CD14-positive monocyte (primary cell): Measurements from ENCODE around the gene EGFR. TPM values are rescaled to one million over a fixed set of nuclear protein-coding genes. Genes with fewer than 3 reads are reported as not detected.

Source experiments
- DNase-seq, 3 donors: peaks; one replicate each; pipeline ENCODE4 v3.0.0-alpha.2; 2011 to 2022
- H2AFZ ChIP-seq: 2 replicates; pipeline ENCODE4 v1.6.0; 2012; ENCODE audit warnings: mild to moderate bottlenecking, low read depth, low read length, inconsistent platforms; ENCODE audit not compliant: insufficient read depth, poor library complexity, severe bottlenecking
- H3K27ac ChIP-seq, 2 donors: 1 replicate in 1 of 2; 2 replicates in 1 of 2; pipeline ENCODE4 v1.5.1; 2012 to 2013; ENCODE audit warnings: low read length in 2 of 2, control low read depth in 1 of 2, inconsistent platforms in 1 of 2, low read depth in 1 of 2, mild to moderate bottlenecking in 1 of 2
- H3K27me3 ChIP-seq, 2 donors: one replicate each; pipeline versions ENCODE4 v1.6.0 to v1.6.1; 2011 to 2013; ENCODE audit warnings: low read length in 2 of 2; ENCODE audit not compliant: control insufficient read depth in 2 of 2, insufficient read depth in 2 of 2
- H3K36me3 ChIP-seq, 2 donors: replicated peaks in 1 of 2; 1 replicate in 1 of 2; 2 replicates in 1 of 2; pipeline versions ENCODE4 v1.5.1 to v1.6.1; 2012 to 2013; ENCODE audit warnings: low read length in 2 of 2, control low read depth in 1 of 2, inconsistent platforms in 1 of 2, mild to moderate bottlenecking in 1 of 2; ENCODE audit not compliant: insufficient read depth in 2 of 2, control insufficient read depth in 1 of 2
- H3K4me1 ChIP-seq, 2 donors: 1 replicate in 1 of 2; 2 replicates in 1 of 2; pipeline versions ENCODE4 v1.5.1 to v1.6.1; 2012 to 2013; ENCODE audit warnings: low read length in 2 of 2, control low read depth in 1 of 2, inconsistent platforms in 1 of 2, mild to moderate bottlenecking in 1 of 2, moderate library complexity in 1 of 2; ENCODE audit not compliant: insufficient read depth in 2 of 2, control insufficient read depth in 1 of 2
- H3K4me2 ChIP-seq: replicated peaks from 2 replicates; pipeline ENCODE3; 2012; ENCODE audit warnings: low read length, moderate library complexity, mild to moderate bottlenecking; ENCODE audit not compliant: poor library complexity, severe bottlenecking; ENCODE audit errors: extremely low read depth
- H3K4me3 ChIP-seq, 3 experiments: fragments of 200-600 bp in 1 of 3; sonication (generic) in 1 of 3; replicated peaks in 1 of 3; 1 replicate in 2 of 3; 2 replicates in 1 of 3; pipeline ENCODE4 v1.5.1; 2011 to 2013; ENCODE audit warnings: low read length in 3 of 3, mild to moderate bottlenecking in 3 of 3, control low read depth in 2 of 3, low read depth in 2 of 3, inconsistent platforms in 1 of 3, moderate library complexity in 1 of 3
- H3K79me2 ChIP-seq: 2 replicates; pipeline ENCODE4 v1.6.0; 2012; ENCODE audit warnings: mild to moderate bottlenecking, control low read depth, inconsistent platforms, low read length, moderate library complexity; ENCODE audit not compliant: insufficient read depth
- H3K9ac ChIP-seq: 2 replicates; pipeline ENCODE4 v1.6.0; 2017; ENCODE audit warnings: low read length, mild to moderate bottlenecking; ENCODE audit not compliant: insufficient read depth, poor library complexity, severe bottlenecking
- H3K9me3 ChIP-seq, 2 donors: replicated peaks in 1 of 2; 1 replicate in 1 of 2; 2 replicates in 1 of 2; pipeline versions ENCODE4 v1.5.1 to v1.6.1; 2012 to 2013; ENCODE audit warnings: low read length in 2 of 2, control low read depth in 1 of 2; ENCODE audit not compliant: control insufficient read depth in 1 of 2, insufficient read depth in 1 of 2
- H4K20me1 ChIP-seq: 2 replicates; pipeline ENCODE4 v1.6.0; 2012; ENCODE audit warnings: mild to moderate bottlenecking, low read length, control low read depth, moderate library complexity; ENCODE audit not compliant: insufficient read depth
- H3K27ac Mint-ChIP-seq, 7 donors: one replicate each; pipeline ENCODE4 v1.8.0; 2020; ENCODE audit warnings: mild to moderate bottlenecking in 7 of 7, mixed read lengths in 7 of 7, moderate library complexity in 6 of 7, inconsistent platforms in 2 of 7
- H3K27me3 Mint-ChIP-seq, 3 donors: one replicate each; pipeline ENCODE4 v1.8.0; 2021 to 2022; ENCODE audit warnings: low read depth in 3 of 3, mild to moderate bottlenecking in 3 of 3, mixed read lengths in 3 of 3, moderate library complexity in 3 of 3, inconsistent platforms in 1 of 3
- H3K36me3 Mint-ChIP-seq, 2 donors: one replicate each; pipeline ENCODE4 v1.8.0; 2020; ENCODE audit warnings: mixed read lengths in 2 of 2, inconsistent platforms in 1 of 2, mild to moderate bottlenecking in 1 of 2
- H3K4me1 Mint-ChIP-seq: one replicate; pipeline ENCODE4 v1.8.0; 2020; ENCODE audit warnings: mild to moderate bottlenecking, mixed read lengths
- H3K4me3 Mint-ChIP-seq, 2 donors: one replicate each; pipeline ENCODE4 v1.8.0; 2020; ENCODE audit warnings: mild to moderate bottlenecking in 2 of 2, mixed read lengths in 2 of 2, moderate library complexity in 1 of 2
- H3K9me3 Mint-ChIP-seq, 7 donors: one replicate each; pipeline ENCODE4 v1.8.0; 2020 to 2022; ENCODE audit warnings: mixed read lengths in 7 of 7, mild to moderate bottlenecking in 6 of 7, moderate library complexity in 6 of 7, inconsistent platforms in 2 of 7
- CTCF ChIP-seq: fragments of 200-600 bp; IDR thresholded peaks from one replicate; pipeline ENCODE4 v1.8.0; 2022; ENCODE audit warnings: antibody characterized with exemption, mild to moderate bottlenecking
- WGBS: methylation state at CpG from one replicate; pipeline ENCODE4 v1.1.5; 2013; ENCODE audit warnings: missing lambda C conversion rate; ENCODE audit not compliant: insufficient coverage; 5-methylcytosine and 5-hydroxymethylcytosine counted together
- intact Hi-C, 2 donors: fragments of 100-400 bp; cut with micrococcal nuclease; formaldehyde crosslinking; loops; one replicate each; pipeline versions ENCODE4 v1.15.0 to v1.15.1; 2023
- polyA plus RNA-seq, 3 donors: library from polyadenylated mRNA; depleted of rRNA in 1 of 3; unstranded in 2 of 3; stranded (reverse) in 1 of 3; fragments of 300-500 nt in 2 of 3; fragments of >200 nt in 1 of 3; fragmentation: Illumina TruSeq in 2 of 3; gene quantifications; 1 replicate in 2 of 3; 2 replicates in 1 of 3; pipeline ENCODE4 v1.2.3, GENCODE V29; 2012 to 2021

EGFR gene
- polyA plus RNA-seq, 3 donors = not detected

- H3K36me3 Mint-ChIP-seq = no peaks in the 10 kb centered on the region
- no peak for DNase-seq
- H3K27ac Mint-ChIP-seq = no peak overlapping the region
- Histone ChIP-seq H2AFZ (no peak overlapping the region), H3K9me3 (no peaks in the 10 kb centered on the region), H3K36me3 (no peaks in the 10 kb centered on the region), H3K27me3 (no peaks in the 10 kb centered on the region), H3K27ac (no peak overlapping the region), H4K20me1 (no peaks in the 10 kb centered on the region), H3K9ac (no peak overlapping the region), H3K4me3 (no peak overlapping the region), H3K79me2 (no peaks in the 10 kb centered on the region), H3K4me2 (no peak overlapping the region), H3K4me1 (no peaks in the 10 kb centered on the region)
- H3K9me3 Mint-ChIP-seq = peaks cover 0 to 1% (median 0%) of the 10 kb centered on the region in 7 donors
- no peak overlapping the region for H3K4me3 Mint-ChIP-seq
- intact Hi-C loops = no loop called here
- 88% methylated on average over 11 of the region's 12 CpGs for WGBS
- TF ChIP-seq CTCF = no peak
- peaks cover 0 to 4% (median 1%) of the 10 kb centered on the region in 3 donors for H3K27me3 Mint-ChIP-seq
- no peaks in the 10 kb centered on the region for H3K4me1 Mint-ChIP-seq
Measured at GRCh38 chr7:55104123-55104522, 85.3 kb downstream of the EGFR start.

GRCh38 chr7:55104712-55105433 is 86.1 kb downstream of the EGFR start:
- H3K4me3 ChIP-seq = no peak overlapping the region
- Mint-ChIP-seq H3K4me1 (no peaks in the 10 kb centered on the region), H3K9me3 (peaks cover 0 to 1% (median 0%) of the 10 kb centered on the region in 7 donors), H3K27ac (no peak overlapping the region), H3K4me3 (no peak overlapping the region), H3K36me3 (no peaks in the 10 kb centered on the region), H3K27me3 (peaks cover 0 to 4% (median 1%) of the 10 kb centered on the region in 3 donors)
- no peak overlapping the region for H3K27ac ChIP-seq
- DNase-seq = no peak
- intact Hi-C loops = no loop called here
- H3K4me1 ChIP-seq = no peaks in the 10 kb centered on the region
- no peak overlapping the region for H2AFZ ChIP-seq
- no peaks in the 10 kb centered on the region for H3K27me3 ChIP-seq
- no peaks in the 10 kb centered on the region for H4K20me1 ChIP-seq
- 0% methylated on average over 1 of the region's 3 CpGs for WGBS
- no peak for TF ChIP-seq CTCF
- H3K36me3 ChIP-seq = no peaks in the 10 kb centered on the region
- H3K9ac ChIP-seq = no peak overlapping the region
- H3K79me2 ChIP-seq = no peaks in the 10 kb centered on the region
- no peak overlapping the region for H3K4me2 ChIP-seq
- no peaks in the 10 kb centered on the region for H3K9me3 ChIP-seq
